HUES64 (cell line): Measurements from ENCODE around the gene PARP15.

ENCODE experiments used
- H3K27ac ChIP-seq: 2 replicates; pipeline ENCODE4 v1.7.0; 2013; ENCODE audit warnings: low read depth, low read length, inconsistent platforms
- H3K27me3 ChIP-seq: 2 replicates; pipeline ENCODE4 v1.6.1; 2013; ENCODE audit warnings: mild to moderate bottlenecking, low read length; ENCODE audit not compliant: insufficient read depth
- H3K36me3 ChIP-seq: 2 replicates; pipeline ENCODE4 v1.6.1; 2013; ENCODE audit warnings: mild to moderate bottlenecking, low read length; ENCODE audit not compliant: insufficient read depth
- H3K4me1 ChIP-seq: 2 replicates; pipeline ENCODE4 v1.6.1; 2013; ENCODE audit warnings: mild to moderate bottlenecking, low read length, moderate library complexity; ENCODE audit not compliant: insufficient read depth
- H3K4me3 ChIP-seq: 2 replicates; pipeline ENCODE4 v1.5.1; 2013; ENCODE audit warnings: mild to moderate bottlenecking, low read length, moderate library complexity
- H3K9ac ChIP-seq: 2 replicates; pipeline ENCODE4 v1.6.1; 2013; ENCODE audit warnings: mild to moderate bottlenecking, low read depth, low read length
- H3K9me3 ChIP-seq: 2 replicates; pipeline ENCODE4 v1.6.1; 2013; ENCODE audit warnings: low read depth, low read length; ENCODE audit not compliant: insufficient read depth
- WGBS: fragments of 150-250, 120-280 bp; methylation state at CpG from one replicate; pipeline ENCODE4 v1.1.7; 2013; ENCODE audit warnings: missing lambda C conversion rate; 5-methylcytosine and 5-hydroxymethylcytosine counted together

The PARP15 gene

DNA sequence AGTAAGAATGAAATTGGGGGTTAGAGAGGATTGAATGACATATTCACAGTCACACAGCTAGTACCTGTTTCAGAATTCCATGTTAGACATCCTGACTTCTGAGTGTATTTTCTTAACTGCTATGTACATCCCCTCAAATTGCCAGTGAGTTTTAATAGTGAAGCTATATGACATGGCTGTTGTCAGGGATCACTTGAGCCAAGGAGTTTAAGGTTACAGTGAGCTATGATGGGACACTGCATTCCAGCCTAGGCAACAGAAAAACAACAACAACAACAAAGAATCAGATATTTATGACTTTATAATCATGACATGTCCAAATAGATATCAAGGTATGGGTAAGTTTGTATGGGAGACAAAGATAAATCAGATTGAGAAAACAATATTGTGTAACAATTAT, 16.6 kb downstream of the PARP15 start:
- Histone ChIP-seq H3K9ac (no peak overlapping the region), H3K27ac (no peak overlapping the region), H3K4me3 (no peak overlapping the region), H3K27me3 (no peaks in the 10 kb centered on the region; the same call in 1 of the 2 replicates), H3K4me1 (peaks cover 7% of the 10 kb centered on the region), H3K36me3 (no peaks in the 10 kb centered on the region), H3K9me3 (no peaks in the 10 kb centered on the region)

DNA sequence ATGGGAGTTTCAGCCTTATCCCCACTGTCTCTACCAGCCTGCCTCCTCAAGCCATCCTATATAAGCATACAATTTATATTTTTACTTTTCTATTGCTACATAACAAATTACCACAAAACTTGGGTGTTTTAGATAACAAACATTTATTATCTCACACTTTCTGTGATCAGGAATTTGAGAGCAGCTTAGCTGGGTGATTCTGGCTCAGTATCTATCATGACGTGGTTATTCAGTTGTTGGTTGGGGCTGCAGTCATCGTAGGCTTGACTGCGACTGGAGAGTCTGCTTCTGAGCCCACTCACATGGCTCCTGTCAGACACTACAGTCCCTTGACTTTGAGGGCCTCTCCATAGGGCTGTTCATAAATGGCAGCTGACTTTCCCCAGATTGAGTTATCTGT, 20.7 kb downstream of the PARP15 start:
- Histone ChIP-seq H3K36me3 (no peaks in the 10 kb centered on the region), H3K27me3 (no peaks in the 10 kb centered on the region; the same call in 1 of the 2 replicates), H3K4me1 (peaks cover 3% of the 10 kb centered on the region; the same call in 1 of the 2 replicates), H3K4me3 (no peak overlapping the region), H3K27ac (no peak overlapping the region), H3K9ac (no peak overlapping the region), H3K9me3 (no peaks in the 10 kb centered on the region)
- WGBS = 91% methylated on average over 3 of the region's 3 CpGs

DNA sequence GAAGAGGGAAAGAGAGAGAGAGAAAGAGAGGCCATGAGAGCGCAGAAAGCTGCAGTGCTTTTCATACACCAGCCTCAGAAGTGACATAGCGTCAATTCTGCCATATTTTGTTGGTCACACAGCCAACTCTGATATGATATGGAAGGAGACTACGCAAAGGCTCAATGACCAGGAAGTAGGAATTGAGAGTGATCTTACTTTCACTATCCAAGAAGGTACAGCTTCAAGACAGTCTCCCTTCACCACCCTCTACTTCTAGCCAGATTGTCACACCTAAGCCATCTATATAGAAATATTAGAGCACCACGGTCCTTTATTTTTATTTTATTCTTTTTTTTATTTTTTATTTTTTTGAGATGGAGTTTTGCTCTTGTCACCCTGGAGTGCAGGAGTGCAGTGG, 21.1 kb downstream of the PARP15 start:
- Histone ChIP-seq H3K27ac (no peak overlapping the region), H3K27me3 (no peaks in the 10 kb centered on the region)

DNA sequence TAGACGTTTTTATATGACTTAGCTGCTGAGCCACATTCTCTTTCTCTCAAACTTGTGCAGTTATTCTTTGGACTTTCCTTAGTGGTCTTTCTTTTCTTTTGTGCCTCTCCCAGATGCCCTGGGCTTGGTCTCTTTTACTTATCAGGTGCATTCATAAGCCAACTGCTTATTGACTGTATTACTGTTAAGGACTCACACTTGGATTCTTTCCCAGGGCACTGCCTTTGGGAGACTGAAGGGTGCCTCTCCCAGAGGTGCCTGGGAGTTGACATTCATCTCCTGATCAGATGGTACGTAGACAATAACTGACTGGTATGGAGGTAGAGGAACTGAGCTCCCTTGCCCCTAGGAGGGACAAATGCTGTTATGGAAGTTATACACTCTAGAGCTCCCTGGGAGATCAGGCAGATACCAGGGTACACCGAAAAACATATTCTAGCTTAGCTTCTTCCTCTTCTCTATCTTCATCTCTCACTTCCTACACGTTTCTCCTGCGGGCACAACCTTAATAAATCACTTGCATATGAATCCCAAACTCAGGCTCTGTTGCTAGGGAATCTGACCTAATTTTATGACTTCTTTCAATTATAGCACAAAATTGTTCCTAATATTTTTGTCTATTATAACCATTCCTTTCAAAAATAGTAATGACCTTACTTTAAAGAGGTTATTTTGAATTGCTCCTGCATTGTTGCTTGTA, 24.7 kb downstream of the PARP15 start:
- Histone ChIP-seq H3K4me3 (no peak overlapping the region), H3K36me3 (no peaks in the 10 kb centered on the region), H3K27ac (no peak overlapping the region), H3K9me3 (no peaks in the 10 kb centered on the region), H3K9ac (no peak overlapping the region), H3K27me3 (no peaks in the 10 kb centered on the region), H3K4me1 (peaks cover 3% of the 10 kb centered on the region; the same call in 1 of the 2 replicates)
- 88% methylated on average over 5 of the region's 5 CpGs for WGBS

More for the DNA sequence above, 21.1 kb downstream of the PARP15 start:
- H3K36me3 ChIP-seq = no peaks in the 10 kb centered on the region
- peaks cover 3% of the 10 kb centered on the region; the same call in 1 of the 2 replicates for H3K4me1 ChIP-seq
- H3K9me3 ChIP-seq = no peaks in the 10 kb centered on the region
- 95% methylated on average over 3 of the region's 4 CpGs for WGBS
- H3K9ac ChIP-seq = no peak overlapping the region
- H3K4me3 ChIP-seq = no peak overlapping the region

DNA sequence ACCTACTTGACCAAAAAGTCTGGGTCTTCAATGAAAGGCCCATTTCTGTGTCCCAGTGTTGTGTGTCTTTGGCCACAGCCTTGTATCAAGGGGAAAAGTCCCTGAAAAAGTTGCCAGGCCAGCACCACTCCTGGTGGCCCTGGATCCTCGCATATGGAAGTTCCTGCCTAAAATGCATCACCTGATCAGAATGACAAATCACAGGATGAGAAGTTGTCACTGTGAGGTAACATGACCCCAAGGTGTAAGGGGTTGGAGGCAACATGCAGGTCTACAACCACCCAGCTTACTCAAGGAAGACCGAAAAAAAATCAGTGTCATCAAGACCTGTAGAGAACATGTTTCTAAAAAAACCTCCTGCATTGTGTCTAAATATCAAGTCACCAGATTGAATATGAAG, 25.6 kb downstream of the PARP15 start:
- H3K9ac ChIP-seq = no peak overlapping the region
- no peaks in the 10 kb centered on the region for H3K9me3 ChIP-seq
- H3K27me3 ChIP-seq = no peaks in the 10 kb centered on the region
- no peak overlapping the region for H3K27ac ChIP-seq
- 81% methylated on average over 2 of the region's 2 CpGs for WGBS
- H3K4me1 ChIP-seq = peaks cover 3% of the 10 kb centered on the region; the same call in 1 of the 2 replicates
- no peak overlapping the region for H3K4me3 ChIP-seq
- H3K36me3 ChIP-seq = no peaks in the 10 kb centered on the region

DNA sequence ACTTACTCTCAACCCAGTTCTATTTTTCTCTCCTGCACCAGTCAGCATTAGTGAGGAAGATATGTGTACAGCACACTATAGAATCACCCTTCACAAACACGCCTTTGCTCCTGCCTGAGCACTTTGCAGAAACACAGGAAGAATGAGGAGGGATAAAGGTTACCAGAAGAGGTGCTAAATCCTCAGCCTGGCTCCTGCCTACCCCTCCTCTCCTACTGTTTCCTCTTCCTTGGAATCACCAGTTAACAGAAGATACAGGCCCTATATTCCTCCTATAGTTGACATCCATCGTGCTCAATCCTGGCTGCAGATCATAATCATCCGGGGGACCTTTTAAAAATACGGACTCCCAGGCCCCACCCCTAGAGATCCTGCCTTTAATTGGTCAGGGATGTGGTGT, 28.9 kb downstream of the PARP15 start:
- H3K36me3 ChIP-seq = no peaks in the 10 kb centered on the region
- no peak overlapping the region for H3K4me3 ChIP-seq
- peaks cover 3% of the 10 kb centered on the region; the same call in 1 of the 2 replicates for H3K4me1 ChIP-seq
- H3K27ac ChIP-seq = no peak overlapping the region
- WGBS = 82% methylated on average over 3 of the region's 4 CpGs
- H3K9me3 ChIP-seq = no peaks in the 10 kb centered on the region
- no peak overlapping the region for H3K9ac ChIP-seq
- no peaks in the 10 kb centered on the region for H3K27me3 ChIP-seq

DNA sequence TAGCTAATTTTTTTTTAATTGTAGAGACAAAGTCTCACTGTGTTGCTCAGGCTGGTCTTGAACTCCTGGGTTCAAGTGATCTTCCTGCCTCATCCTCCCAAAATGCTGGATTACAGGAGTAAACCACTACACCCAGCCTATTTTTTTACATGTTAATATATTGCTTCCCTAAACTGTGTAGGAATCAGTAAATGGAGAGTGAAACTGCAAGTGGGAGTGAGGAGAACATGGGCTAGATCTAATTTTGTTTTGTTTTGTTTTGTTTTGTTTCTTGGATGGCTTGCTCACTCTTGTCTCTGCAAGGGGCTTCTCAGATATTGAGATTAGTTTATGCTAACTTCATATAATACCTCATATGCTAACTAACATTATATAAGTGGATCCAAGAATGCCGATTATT, 31.5 kb downstream of the PARP15 start:
- Histone ChIP-seq H3K4me1 (no peaks in the 10 kb centered on the region), H3K27me3 (no peaks in the 10 kb centered on the region), H3K9ac (no peak overlapping the region), H3K9me3 (no peaks in the 10 kb centered on the region), H3K27ac (no peak overlapping the region), H3K4me3 (no peak overlapping the region), H3K36me3 (no peaks in the 10 kb centered on the region)
- WGBS = no CpG with 5 or more reads among the region's 1 CpG

DNA sequence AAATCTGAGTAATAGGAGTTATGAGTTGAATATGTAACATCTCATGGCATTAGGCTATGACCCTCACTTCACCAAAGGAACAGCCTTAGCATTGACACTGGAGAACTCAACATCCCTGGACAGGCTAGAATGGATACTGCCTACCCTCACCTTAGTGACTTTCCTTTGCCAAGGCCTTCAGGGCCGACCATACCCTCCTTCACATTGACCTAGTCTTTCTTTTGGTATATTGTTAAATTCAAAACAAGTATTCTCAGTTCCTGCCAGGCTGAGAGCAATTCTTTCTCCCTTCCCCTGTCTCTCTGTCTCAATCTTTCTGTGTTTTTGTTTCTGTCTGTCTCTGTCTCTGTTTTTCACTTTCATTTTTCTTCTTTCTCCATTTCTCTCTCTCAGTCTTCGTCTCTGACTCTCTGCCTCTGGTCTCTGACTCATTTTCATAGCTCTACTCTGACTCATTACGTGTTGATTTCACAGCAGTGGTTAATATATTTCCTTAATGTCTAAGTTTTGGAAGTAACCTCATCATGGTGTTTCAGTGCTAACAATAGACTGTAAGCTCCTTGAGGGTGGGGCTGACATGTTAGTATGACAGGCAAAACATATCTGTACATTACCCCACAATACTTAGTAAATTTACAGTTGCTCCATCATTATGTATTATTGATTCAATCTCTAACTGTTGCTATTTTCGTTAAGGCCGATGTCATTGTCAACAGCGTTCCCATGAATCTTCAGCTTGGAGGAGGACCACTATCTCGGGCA, 32.5 kb downstream of the PARP15 start:
- Histone ChIP-seq H3K27ac (no peak overlapping the region), H3K4me3 (no peak overlapping the region), H3K9ac (no peak overlapping the region)

DNA sequence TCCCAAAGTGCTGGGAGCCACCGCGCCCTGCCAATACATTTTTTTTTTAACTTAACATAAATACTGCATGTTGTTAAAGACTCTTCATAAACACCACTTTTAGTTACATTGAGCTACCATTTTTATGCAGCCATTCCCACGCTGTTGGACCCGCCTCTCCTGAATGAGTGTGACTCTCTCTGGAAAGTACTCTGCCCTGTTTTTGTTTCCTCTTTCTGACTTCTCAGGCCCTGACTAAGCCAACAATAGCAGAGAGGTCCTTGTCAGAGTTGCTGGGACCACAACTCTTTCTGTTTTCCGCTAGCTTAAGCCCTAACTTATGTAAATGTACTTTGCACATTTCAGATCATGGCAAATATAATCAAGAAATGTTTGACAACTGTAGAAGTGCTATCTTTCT, 35.2 kb downstream of the PARP15 start:
- Histone ChIP-seq H3K27ac (no peak overlapping the region), H3K9ac (no peak overlapping the region), H3K4me1 (peaks cover 12% of the 10 kb centered on the region), H3K27me3 (no peaks in the 10 kb centered on the region), H3K36me3 (no peaks in the 10 kb centered on the region), H3K9me3 (no peaks in the 10 kb centered on the region), H3K4me3 (no peak overlapping the region)
- WGBS = 93% methylated on average over 5 of the region's 5 CpGs

More for the DNA sequence above, 32.5 kb downstream of the PARP15 start:
- H3K36me3 ChIP-seq = no peaks in the 10 kb centered on the region
- WGBS = 94% methylated on average over 7 of the region's 7 CpGs
- H3K9me3 ChIP-seq = no peaks in the 10 kb centered on the region
- H3K4me1 ChIP-seq = peaks cover under 1% of the 10 kb centered on the region
- no peaks in the 10 kb centered on the region for H3K27me3 ChIP-seq

DNA sequence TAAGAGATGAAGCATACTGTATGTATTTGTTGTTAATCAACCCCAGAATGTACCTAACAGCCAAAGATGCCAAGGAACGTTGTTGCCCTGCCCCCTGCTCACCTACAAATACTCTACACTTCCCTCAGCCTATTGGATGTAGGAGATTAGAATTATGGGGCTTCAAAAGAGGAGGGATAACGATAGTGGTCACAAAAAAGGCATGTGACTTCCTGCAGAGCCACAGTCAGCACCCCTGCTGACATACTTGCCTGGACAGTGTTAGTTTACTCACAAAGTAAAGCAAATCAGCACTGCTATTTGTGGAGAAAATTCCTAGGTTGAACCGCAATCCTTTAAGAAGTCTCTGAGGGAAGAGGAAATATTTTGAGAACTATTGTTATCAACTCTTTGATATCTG, 37.9 kb downstream of the PARP15 start:
- no peak overlapping the region for H3K9ac ChIP-seq
- peaks cover 12% of the 10 kb centered on the region for H3K4me1 ChIP-seq
- H3K36me3 ChIP-seq = no peaks in the 10 kb centered on the region
- 45% methylated on average over 2 of the region's 3 CpGs for WGBS
- no peaks in the 10 kb centered on the region for H3K27me3 ChIP-seq
- no peaks in the 10 kb centered on the region for H3K9me3 ChIP-seq
- H3K4me3 ChIP-seq = no peak overlapping the region
- no peak overlapping the region for H3K27ac ChIP-seq

DNA sequence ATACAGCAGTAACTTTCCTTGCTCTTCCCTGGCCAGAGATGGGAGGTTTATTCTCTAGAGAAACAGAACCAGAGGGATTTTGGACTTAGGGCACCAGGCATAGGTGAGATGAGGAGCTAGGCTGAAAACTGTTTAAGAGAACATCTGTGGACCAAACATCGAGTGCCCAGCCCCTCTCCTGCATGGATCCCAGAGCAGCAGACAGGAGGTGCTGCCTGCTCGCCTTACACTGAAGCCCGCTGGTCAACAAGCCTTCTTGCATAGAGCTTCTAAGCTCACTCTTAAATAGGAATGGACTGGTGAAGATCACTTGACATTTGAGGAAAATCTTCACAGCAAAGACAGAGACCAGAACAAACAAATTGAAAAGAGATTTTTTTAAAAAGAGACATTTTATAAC, 41.2 kb downstream of the PARP15 start:
- Histone ChIP-seq H3K4me3 (no peak overlapping the region), H3K9ac (no peak overlapping the region), H3K27me3 (no peaks in the 10 kb centered on the region), H3K9me3 (no peaks in the 10 kb centered on the region), H3K27ac (no peak overlapping the region), H3K4me1 (peaks cover 16% of the 10 kb centered on the region), H3K36me3 (no peaks in the 10 kb centered on the region)
- 83% methylated on average over 3 of the region's 3 CpGs for WGBS
